H9 (cell line): Measurements from ENCODE around the gene ECE1. TPM values are rescaled to one million over a fixed set of nuclear protein-coding genes. Genes with fewer than 3 reads are reported as not detected.

Experiments used
- DNase-seq: peaks from one replicate; pipeline ENCODE4 v3.0.0-alpha.2; 2017
- H2AFZ ChIP-seq: one replicate; pipeline ENCODE4 v1.6.1; 2013; ENCODE audit warnings: mild to moderate bottlenecking, low read length, control low read depth, moderate library complexity
- H2AK5ac ChIP-seq: 2 replicates; pipeline ENCODE4 v1.6.1; 2013; ENCODE audit warnings: low read length, control low read depth, mixed read lengths; ENCODE audit not compliant: insufficient read length
- H2BK120ac ChIP-seq: one replicate; pipeline ENCODE4 v1.6.1; 2013; ENCODE audit warnings: low read depth, mild to moderate bottlenecking, low read length, control low read depth, inconsistent platforms; ENCODE audit not compliant: poor library complexity, severe bottlenecking
- H2BK12ac ChIP-seq: 2 replicates; pipeline ENCODE4 v1.6.1; 2013; ENCODE audit warnings: low read length, control low read depth, mixed read lengths, low read depth; ENCODE audit not compliant: insufficient read length
- H2BK15ac ChIP-seq: 2 replicates; pipeline ENCODE4 v1.6.1; 2013; ENCODE audit warnings: low read depth, low read length, control low read depth
- H2BK20ac ChIP-seq: one replicate; pipeline ENCODE4 v1.6.1; 2013; ENCODE audit warnings: low read depth, mild to moderate bottlenecking, low read length, control low read depth, inconsistent platforms; ENCODE audit not compliant: poor library complexity, severe bottlenecking
- H2BK5ac ChIP-seq: 2 replicates; pipeline ENCODE4 v1.6.1; 2013; ENCODE audit warnings: low read length, control low read depth, mixed read lengths; ENCODE audit not compliant: insufficient read length
- H3K14ac ChIP-seq: 2 replicates; pipeline ENCODE4 v1.6.1; 2013; ENCODE audit warnings: low read length, control low read depth; ENCODE audit not compliant: insufficient read depth
- H3K18ac ChIP-seq: 2 replicates; pipeline ENCODE4 v1.6.1; 2013; ENCODE audit warnings: low read depth, mild to moderate bottlenecking, mixed read lengths, low read length, control low read depth; ENCODE audit not compliant: insufficient read length
- H3K23ac ChIP-seq: 2 replicates; pipeline ENCODE4 v1.6.1; 2013; ENCODE audit warnings: low read length, control low read depth, mixed read lengths, low read depth; ENCODE audit not compliant: insufficient read length
- H3K23me2 ChIP-seq: 2 replicates; pipeline ENCODE4 v1.6.1; 2013; ENCODE audit warnings: low read depth, mild to moderate bottlenecking, mixed read lengths, low read length, control low read depth; ENCODE audit not compliant: insufficient read length, poor library complexity, severe bottlenecking
- H3K27ac ChIP-seq: 2 replicates; pipeline ENCODE4 v1.5.1; 2013; ENCODE audit warnings: low read length, control low read depth, mixed read lengths, low read depth; ENCODE audit not compliant: insufficient read length
- H3K27me3 ChIP-seq: 2 replicates; pipeline ENCODE4 v1.6.1; 2013; ENCODE audit warnings: low read length, control low read depth, inconsistent platforms; ENCODE audit not compliant: insufficient read depth
- H3K4ac ChIP-seq: 2 replicates; pipeline ENCODE4 v1.6.1; 2013; ENCODE audit warnings: low read depth, mild to moderate bottlenecking, control low read depth, inconsistent platforms, low read length, moderate library complexity
- H3K4me1 ChIP-seq: 2 replicates; pipeline ENCODE4 v1.6.1; 2013; ENCODE audit warnings: low read length, control low read depth, inconsistent platforms; ENCODE audit not compliant: insufficient read depth
- H3K4me2 ChIP-seq: 2 replicates; pipeline ENCODE4 v1.6.1; 2013; ENCODE audit warnings: low read length, control low read depth, mixed read lengths; ENCODE audit not compliant: insufficient read length, insufficient read depth
- H3K56ac ChIP-seq: 2 replicates; pipeline ENCODE4 v1.6.1; 2013; ENCODE audit warnings: low read depth, mild to moderate bottlenecking, mixed read lengths, low read length, control low read depth; ENCODE audit not compliant: insufficient read length
- H3K79me1 ChIP-seq: 2 replicates; pipeline ENCODE4 v1.6.1; 2013; ENCODE audit warnings: low read depth, mild to moderate bottlenecking, moderate library complexity, low read length, control low read depth, inconsistent platforms; ENCODE audit not compliant: insufficient read depth, poor library complexity, severe bottlenecking
- H3K79me2 ChIP-seq: 2 replicates; pipeline ENCODE4 v1.6.1; 2013; ENCODE audit warnings: low read length, control low read depth, inconsistent platforms; ENCODE audit not compliant: insufficient read depth
- H3K9ac ChIP-seq: 2 replicates; pipeline ENCODE4 v1.6.1; 2013; ENCODE audit warnings: low read length, control low read depth, mixed read lengths; ENCODE audit not compliant: insufficient read length; ENCODE audit errors: extremely low read depth
- H3K9me3 ChIP-seq: one replicate; pipeline ENCODE4 v1.6.1; 2013; ENCODE audit warnings: low read depth, low read length, inconsistent platforms; ENCODE audit not compliant: control insufficient read depth
- H3T11ph ChIP-seq: one replicate; pipeline ENCODE4 v1.6.1; 2013; ENCODE audit warnings: mild to moderate bottlenecking, low read length, control low read depth, inconsistent platforms
- H4K20me1 ChIP-seq: one replicate; pipeline ENCODE4 v1.6.1; 2013; ENCODE audit not compliant: control insufficient read depth, insufficient read length, insufficient read depth
- H4K5ac ChIP-seq: 2 replicates; pipeline ENCODE4 v1.6.1; 2013; ENCODE audit warnings: low read depth, mild to moderate bottlenecking, mixed read lengths, low read length, control low read depth; ENCODE audit not compliant: insufficient read length
- H4K8ac ChIP-seq: replicated peaks from 2 replicates; pipeline ENCODE4 v1.6.1; 2013; ENCODE audit warnings: low read length, control low read depth, mixed read lengths, low read depth; ENCODE audit not compliant: insufficient read length
- H4K91ac ChIP-seq: 2 replicates; pipeline ENCODE4 v1.6.1; 2013; ENCODE audit warnings: low read depth, mild to moderate bottlenecking, moderate library complexity, mixed read lengths, low read length, control low read depth; ENCODE audit not compliant: insufficient read length
- H3K27ac Mint-ChIP-seq, 3 experiments: 2 replicates in 2 of 3; 3 replicates in 1 of 3; pipeline ENCODE4 v1.8.0; 2020 to 2021; ENCODE audit warnings: mixed read lengths in 3 of 3, mild to moderate bottlenecking in 1 of 3, moderate library complexity in 1 of 3
- H3K27me3 Mint-ChIP-seq: 2 replicates; pipeline ENCODE4 v1.8.0; 2021; ENCODE audit warnings: low read depth, mild to moderate bottlenecking, moderate library complexity, mixed read lengths
- H3K36me3 Mint-ChIP-seq, 3 experiments: 2 replicates in 2 of 3; 3 replicates in 1 of 3; pipeline ENCODE4 v1.8.0; 2020 to 2021; ENCODE audit warnings: low read depth in 3 of 3, mixed read lengths in 3 of 3; ENCODE audit not compliant: insufficient read depth in 1 of 3
- H3K4me1 Mint-ChIP-seq, 2 experiments: 2 replicates each; pipeline ENCODE4 v1.8.0; 2020; ENCODE audit warnings: mixed read lengths in 2 of 2
- H3K4me3 Mint-ChIP-seq, 2 experiments: 2 replicates in 1 of 2; 3 replicates in 1 of 2; pipeline ENCODE4 v1.8.0; 2020 to 2021; ENCODE audit warnings: mild to moderate bottlenecking in 2 of 2, mixed read lengths in 2 of 2, moderate library complexity in 1 of 2
- H3K9me3 Mint-ChIP-seq, 2 experiments: 2 replicates in 1 of 2; 3 replicates in 1 of 2; pipeline ENCODE4 v1.8.0; 2020; ENCODE audit warnings: mild to moderate bottlenecking in 2 of 2, mixed read lengths in 2 of 2, moderate library complexity in 1 of 2
- CTCF ChIP-seq: fragments of 200-600 bp; sonication (generic); conservative IDR thresholded peaks from 3 replicates; pipeline ENCODE4 v1.8.0; 2021; ENCODE audit warnings: antibody characterized with exemption, mild to moderate bottlenecking
- WGBS: extraction: QIAGEN DNeasy Blood & Tissue Kit; methylation state at CpG from one replicate; pipeline ENCODE4 v1.1.7; 2013; ENCODE audit warnings: missing lambda C conversion rate, low lambda C conversion rate, mixed read lengths; ENCODE audit not compliant: insufficient read length; ENCODE audit errors: extremely low coverage; 5-methylcytosine and 5-hydroxymethylcytosine counted together
- total RNA-seq: library from RNA; stranded (reverse); gene quantifications from 2 replicates; pipeline ENCODE4 v1.2.1, GENCODE V29; 2021

Gene ECE1
- total RNA-seq, 1 experiment from 2014 or later, result 31.1 TPM

DNA sequence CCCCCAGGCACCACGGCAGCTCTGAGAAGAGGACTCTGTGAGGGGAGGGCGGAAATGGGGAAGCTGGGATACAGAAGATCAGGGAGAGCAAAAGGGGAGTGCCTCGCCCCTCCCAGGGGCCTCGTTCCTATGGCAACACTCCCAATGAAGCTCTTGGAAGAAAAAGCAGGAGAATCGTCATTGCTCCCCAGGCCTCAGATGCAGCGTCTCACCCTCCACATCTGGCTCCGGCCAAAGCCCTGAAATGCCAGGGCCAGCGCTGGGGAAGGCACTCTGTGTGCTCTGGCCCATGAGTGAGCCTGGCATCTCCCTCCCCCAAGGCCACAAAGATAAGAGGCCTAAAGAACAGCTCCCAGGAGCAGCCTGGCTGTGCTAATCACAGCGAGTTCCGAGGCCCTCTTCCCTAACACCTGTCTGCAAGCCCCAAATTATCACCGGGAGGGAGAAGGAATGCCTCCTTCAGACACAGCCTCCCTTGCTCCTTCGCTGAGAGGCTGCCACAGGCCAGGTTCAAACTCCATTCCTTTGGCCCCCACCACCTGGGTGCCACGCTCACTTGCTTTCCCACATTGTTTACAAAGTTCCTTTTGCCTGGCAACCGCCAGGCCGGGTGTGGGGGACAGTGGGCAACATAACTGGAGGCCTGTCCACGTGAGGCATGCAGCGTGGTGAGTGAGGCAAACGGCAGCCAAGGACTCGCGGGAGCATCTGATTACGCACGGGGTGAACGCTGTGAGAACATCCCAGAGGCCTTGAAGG is 27.8 kb downstream of the ECE1 start:
- Histone ChIP-seq H2BK15ac (no peak overlapping the region; the same call in 1 of the 2 replicates), H2BK120ac (no peak overlapping the region), H4K20me1 (peaks cover 2% of the 10 kb centered on the region), H3K9me3 (no peaks in the 10 kb centered on the region), H4K91ac (peak overlapping the region; percentile 6), H2BK5ac (no peak overlapping the region), H2BK20ac (no peak overlapping the region), H3K27me3 (no peaks in the 10 kb centered on the region), H2BK12ac (no peak overlapping the region), H2AFZ (no peak overlapping the region), H2AK5ac (no peak overlapping the region), H3K4ac (peak overlapping the region; percentile 1), H3K4me2 (peak overlapping the region; percentile 12), H3K23ac (no peak overlapping the region), H3K4me1 (peaks cover 10% of the 10 kb centered on the region), H3K23me2 (no peaks in the 10 kb centered on the region), H3T11ph (no peak overlapping the region), H3K56ac (no peak overlapping the region), H3K79me1 (no peaks in the 10 kb centered on the region), H3K9ac (no peak overlapping the region), H3K14ac (peak overlapping the region; percentile 78), H4K8ac (no peak overlapping the region), H3K79me2 (no peaks in the 10 kb centered on the region), H4K5ac (no peak overlapping the region), H3K27ac (peak overlapping the region; percentile 32), H3K18ac (peak overlapping the region; percentile 76)
- DNase-seq, result peak; percentile 47
- no CpG with 5 or more reads among the region's 23 CpGs for WGBS
- Mint-ChIP-seq H3K36me3 (peaks cover 6 to 20% (median 8%) of the 10 kb centered on the region in 3 experiments), H3K4me3 (peak overlapping the region in 1 of 2 experiments; percentile 43; a peak in 3 of 5 replicates), H3K4me1 (peaks cover 24 to 27% of the 10 kb centered on the region in 2 experiments), H3K9me3 (peaks cover 0 to 3% of the 10 kb centered on the region in 2 experiments; a peak in 1 of 5 replicates), H3K27me3 (no peaks in the 10 kb centered on the region), H3K27ac (peak overlapping the region; percentile 76 to 97 (median 78); a peak in 5 of 7 replicates)
- no peak for TF ChIP-seq CTCF
